ENCODE data around the gene SCARF2. TPM values are rescaled to one million over a fixed set of nuclear protein-coding genes. Genes with fewer than 3 reads are reported as not detected.

The SCARF2 gene
- total RNA-seq, 2 donors from 2014 or later = 12.8 to 28.6 TPM

DNA sequence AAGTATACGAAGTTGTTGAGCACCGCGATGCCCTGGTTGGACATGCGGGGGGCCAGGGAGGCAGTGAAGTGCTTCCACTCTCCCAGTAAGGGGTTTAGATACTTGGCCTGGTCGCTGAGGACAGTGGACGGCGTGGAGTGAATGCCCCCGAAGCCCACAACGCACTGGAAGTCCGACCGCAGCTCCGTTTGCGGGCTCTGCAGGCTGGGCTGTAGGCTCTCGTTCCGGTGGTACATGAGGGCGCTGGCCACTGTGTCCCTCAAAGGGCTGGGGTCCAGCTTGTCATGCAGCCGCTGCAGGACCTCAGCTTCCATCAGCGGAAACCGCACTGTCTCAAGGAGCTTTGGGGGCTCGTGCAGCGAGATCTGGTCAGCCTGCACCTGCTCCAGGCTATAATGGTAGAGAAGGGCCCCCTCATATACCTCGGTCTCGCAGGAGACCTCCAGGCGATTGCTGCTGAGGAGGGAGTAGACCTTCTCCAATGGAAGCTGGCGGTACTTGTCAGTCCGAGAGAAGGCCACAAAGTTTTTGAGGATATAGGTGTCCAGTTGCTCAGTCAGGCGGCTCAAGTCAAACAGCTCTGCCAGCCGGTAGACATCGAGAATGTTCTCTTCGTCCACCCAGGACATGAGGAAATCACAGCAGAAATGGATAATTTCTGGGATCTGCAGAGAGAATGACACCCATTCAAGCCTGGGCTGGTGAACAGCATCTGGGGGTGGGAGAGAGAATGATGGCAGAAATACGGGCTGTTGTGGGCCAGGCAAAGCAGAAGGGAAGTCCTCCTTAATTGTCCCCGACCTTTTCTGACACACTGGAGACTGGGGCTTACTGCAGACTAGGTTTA, 27.5 kb upstream of the SCARF2 start:
- TF ChIP-seq POLR2A (IDR thresholded peaks at IDR 0.05) (no peak), POLR2AphosphoS5 (IDR thresholded peaks at IDR 0.05) (no peak)
- TF ChIP-seq, protein P1, sequence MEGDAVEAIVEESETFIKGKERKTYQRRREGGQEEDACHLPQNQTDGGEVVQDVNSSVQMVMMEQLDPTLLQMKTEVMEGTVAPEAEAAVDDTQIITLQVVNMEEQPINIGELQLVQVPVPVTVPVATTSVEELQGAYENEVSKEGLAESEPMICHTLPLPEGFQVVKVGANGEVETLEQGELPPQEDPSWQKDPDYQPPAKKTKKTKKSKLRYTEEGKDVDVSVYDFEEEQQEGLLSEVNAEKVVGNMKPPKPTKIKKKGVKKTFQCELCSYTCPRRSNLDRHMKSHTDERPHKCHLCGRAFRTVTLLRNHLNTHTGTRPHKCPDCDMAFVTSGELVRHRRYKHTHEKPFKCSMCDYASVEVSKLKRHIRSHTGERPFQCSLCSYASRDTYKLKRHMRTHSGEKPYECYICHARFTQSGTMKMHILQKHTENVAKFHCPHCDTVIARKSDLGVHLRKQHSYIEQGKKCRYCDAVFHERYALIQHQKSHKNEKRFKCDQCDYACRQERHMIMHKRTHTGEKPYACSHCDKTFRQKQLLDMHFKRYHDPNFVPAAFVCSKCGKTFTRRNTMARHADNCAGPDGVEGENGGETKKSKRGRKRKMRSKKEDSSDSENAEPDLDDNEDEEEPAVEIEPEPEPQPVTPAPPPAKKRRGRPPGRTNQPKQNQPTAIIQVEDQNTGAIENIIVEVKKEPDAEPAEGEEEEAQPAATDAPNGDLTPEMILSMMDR (IDR thresholded peaks at IDR 0.05) = no peak
- H3K4me1 ChIP-seq (replicated peaks) = no peaks in the 10 kb centered on the region
- intact Hi-C loops (cut with DNase I) = no loop called here
- H3K27ac ChIP-seq = no peak overlapping the region
- H3K27me3 ChIP-seq (replicated peaks; ENCODE audit: insufficient read depth) = no peaks in the 10 kb centered on the region
- no peaks in the 10 kb centered on the region for H3K9me3 ChIP-seq
- DNase-seq (ENCODE audit: low spot score) = no peak
- WGBS = 93% methylated on average over 32 of the region's 32 CpGs
- H3K36me3 ChIP-seq = no peaks in the 10 kb centered on the region
- H3K4me3 ChIP-seq = no peak overlapping the region

DNA sequence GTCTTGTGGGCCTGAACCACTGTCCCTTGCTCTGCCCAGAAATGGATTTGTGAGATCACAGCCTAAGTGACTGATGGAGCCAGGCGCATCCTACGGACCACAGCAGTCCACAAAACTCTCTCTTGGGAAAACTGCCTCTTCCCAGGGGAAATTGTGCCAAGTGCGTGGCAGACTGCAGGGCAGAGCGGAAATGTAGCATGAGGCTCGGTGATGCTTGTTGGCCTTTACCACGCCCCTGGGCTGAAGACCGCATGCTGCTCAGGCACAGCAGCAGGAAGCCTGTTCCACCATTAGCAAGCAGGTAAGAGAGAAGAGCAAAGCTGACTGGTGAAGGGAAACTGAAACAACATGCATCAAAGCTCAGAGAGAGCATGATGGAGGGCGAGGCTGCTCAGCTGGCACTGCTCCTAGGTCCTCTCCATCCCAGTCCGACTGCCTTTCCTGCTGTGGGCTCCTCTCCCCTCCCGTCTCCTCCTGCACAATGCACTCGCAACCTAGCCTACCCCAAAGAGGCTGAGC, 26.5 kb upstream of the SCARF2 start:
- H3K27ac ChIP-seq = no peak overlapping the region
- intact Hi-C loops (cut with DNase I) = no loop called here
- no peak for DNase-seq (ENCODE audit: low spot score)
- no peaks in the 10 kb centered on the region for H3K9me3 ChIP-seq
- H3K4me1 ChIP-seq (replicated peaks) = no peaks in the 10 kb centered on the region
- H3K27me3 ChIP-seq (replicated peaks; ENCODE audit: insufficient read depth) = no peaks in the 10 kb centered on the region
- no peak for TF ChIP-seq POLR2AphosphoS5 (IDR thresholded peaks at IDR 0.05)
- TF ChIP-seq POLR2A (IDR thresholded peaks at IDR 0.05) = no peak
- TF ChIP-seq, protein P1 (IDR thresholded peaks at IDR 0.05) = no peak
- no peak overlapping the region for H3K4me3 ChIP-seq
- WGBS = 89% methylated on average over 11 of the region's 11 CpGs
- no peaks in the 10 kb centered on the region for H3K36me3 ChIP-seq

DNA sequence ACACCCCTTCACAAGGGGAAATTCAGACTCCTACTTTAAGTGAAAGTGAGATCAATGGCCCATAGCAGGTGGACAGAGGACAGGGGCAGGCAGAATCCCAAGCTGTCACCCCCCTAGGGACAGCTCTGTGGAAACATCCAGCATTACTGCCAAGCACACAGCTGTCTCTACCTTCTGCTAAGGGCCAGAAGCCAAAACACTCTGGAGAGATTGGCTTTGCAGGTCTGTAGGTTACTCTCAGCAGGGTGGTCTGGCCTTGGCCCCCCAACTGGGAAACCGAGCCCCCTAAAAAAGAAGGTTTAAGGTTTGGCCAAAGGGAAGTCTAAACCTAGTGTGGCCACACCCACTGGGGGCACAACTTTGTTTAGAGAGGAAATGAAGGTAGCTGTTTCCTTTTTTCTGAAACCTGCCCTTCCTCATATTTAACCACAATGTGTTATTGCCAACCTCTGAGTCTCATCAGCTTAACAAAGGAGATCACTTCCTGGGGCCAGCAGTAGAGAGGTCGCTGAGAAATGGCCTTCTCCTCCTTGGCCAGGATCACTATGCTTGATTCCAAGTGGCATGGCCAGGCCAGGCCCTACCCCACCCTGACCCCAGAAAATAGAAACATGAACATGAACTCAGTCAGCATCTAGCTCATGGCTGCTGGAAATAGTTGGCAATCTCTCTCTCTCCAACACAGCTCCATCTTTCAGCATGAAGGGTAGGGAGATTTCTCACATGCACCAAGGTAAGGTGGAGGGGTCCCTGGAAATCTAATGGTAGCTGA, 25.9 kb upstream of the SCARF2 start:
- no peaks in the 10 kb centered on the region for H3K9me3 ChIP-seq
- no peaks in the 10 kb centered on the region for H3K27me3 ChIP-seq (replicated peaks; ENCODE audit: insufficient read depth)
- DNase-seq (ENCODE audit: low spot score) = no peak
- no peak overlapping the region for H3K4me3 ChIP-seq
- 64% methylated on average over 2 of the region's 2 CpGs for WGBS
- H3K36me3 ChIP-seq = no peaks in the 10 kb centered on the region
- no peaks in the 10 kb centered on the region for H3K4me1 ChIP-seq (replicated peaks)
- TF ChIP-seq POLR2AphosphoS5 (IDR thresholded peaks at IDR 0.05) = no peak
- TF ChIP-seq, protein P1 (IDR thresholded peaks at IDR 0.05) = no peak
- no peak for TF ChIP-seq POLR2A (IDR thresholded peaks at IDR 0.05)
- no peak overlapping the region for H3K27ac ChIP-seq
- intact Hi-C loops (cut with DNase I) = no loop called here

DNA sequence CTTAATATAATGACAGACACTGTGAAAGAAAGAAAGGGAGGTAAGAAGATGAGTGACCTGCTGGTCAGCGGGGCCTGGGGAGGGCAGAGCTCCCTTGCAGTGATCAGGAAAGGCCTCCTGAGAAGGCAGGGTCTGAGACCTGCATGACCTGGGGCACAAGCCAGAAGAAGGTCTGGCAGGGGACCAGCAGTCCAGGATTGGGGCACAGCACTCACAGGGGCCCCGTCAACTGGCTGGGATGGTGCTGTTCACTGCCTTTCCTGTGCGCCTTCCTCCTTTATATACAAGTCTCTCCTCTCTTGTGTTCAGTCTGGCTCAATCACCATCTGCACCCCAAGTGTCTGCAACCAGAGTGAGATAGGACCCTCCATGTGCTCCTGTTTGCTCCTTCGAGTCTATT, 22.2 kb upstream of the SCARF2 start:
- intact Hi-C loops (cut with DNase I) = no loop called here
- TF ChIP-seq, protein P1 (IDR thresholded peaks at IDR 0.05) = no peak
- TF ChIP-seq POLR2AphosphoS5 (IDR thresholded peaks at IDR 0.05) (no peak), POLR2A (IDR thresholded peaks at IDR 0.05) (no peak)
- Histone ChIP-seq H3K27ac (no peak overlapping the region), H3K4me3 (no peak overlapping the region), H3K9me3 (no peaks in the 10 kb centered on the region), H3K27me3 (replicated peaks; ENCODE audit: insufficient read depth) (no peaks in the 10 kb centered on the region), H3K4me1 (replicated peaks) (no peaks in the 10 kb centered on the region), H3K36me3 (no peaks in the 10 kb centered on the region)
- no peak for DNase-seq (ENCODE audit: low spot score)
- WGBS = 100% methylated on average over 4 of the region's 4 CpGs

Measured in prostate gland (tissue), 2 donors.